Activated CD4-positive, CD25-positive, alpha-beta regulatory T cell (primary cell): ENCODE data around the gene ZBTB11.
"Not testable (repeated sequence)": the region's sequence is repeated elsewhere in the genome, so short reads cannot be mapped to it uniquely, and the experiment has no call there.

ENCODE experiments used
- DNase-seq, 4 experiments: peaks; one replicate each; lab custom pipeline; 2025; lab: John Stamatoyannopoulos, UW

ZBTB11 gene

DNA sequence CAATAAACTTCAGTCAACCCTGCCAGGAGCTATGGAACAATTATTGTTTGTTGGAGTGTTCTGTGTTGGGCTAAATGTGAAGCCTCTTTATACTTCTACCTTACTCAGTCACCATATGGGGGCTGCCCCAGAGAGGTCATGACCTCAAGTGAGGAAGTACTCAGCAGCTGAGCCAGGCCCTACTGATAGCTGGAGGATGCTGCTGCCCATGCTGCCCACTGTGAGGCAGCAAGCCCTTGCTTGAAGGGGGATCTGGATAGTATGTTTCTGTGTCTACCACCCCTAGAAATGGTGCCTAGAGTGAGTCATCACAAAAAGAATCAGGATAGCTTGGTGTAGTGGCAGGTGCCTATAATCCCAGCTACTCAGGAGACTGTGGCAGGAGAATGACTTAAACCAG lies 14.0 kb upstream of the ZBTB11 start:
- no peak for DNase-seq

DNA sequence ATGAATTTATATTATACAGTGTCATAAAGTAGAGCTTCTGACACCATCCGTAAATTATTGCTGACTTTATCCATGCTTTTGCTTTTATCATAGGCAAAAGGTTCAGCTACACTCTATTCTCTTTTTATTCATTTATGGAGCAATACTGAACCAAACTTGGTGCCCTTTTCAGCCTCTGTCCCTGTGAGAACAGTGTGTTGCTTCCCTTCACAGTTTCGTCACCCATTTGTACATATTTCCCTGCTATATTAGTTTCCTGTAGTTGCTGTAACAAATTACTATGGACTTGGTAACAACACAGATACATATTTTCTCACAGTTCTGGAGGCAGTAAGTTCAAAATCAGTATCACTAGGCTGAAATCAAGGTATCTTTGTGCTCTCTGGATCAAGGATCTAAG lies 12.4 kb upstream of the ZBTB11 start:
- DNase-seq: no peak

DNA sequence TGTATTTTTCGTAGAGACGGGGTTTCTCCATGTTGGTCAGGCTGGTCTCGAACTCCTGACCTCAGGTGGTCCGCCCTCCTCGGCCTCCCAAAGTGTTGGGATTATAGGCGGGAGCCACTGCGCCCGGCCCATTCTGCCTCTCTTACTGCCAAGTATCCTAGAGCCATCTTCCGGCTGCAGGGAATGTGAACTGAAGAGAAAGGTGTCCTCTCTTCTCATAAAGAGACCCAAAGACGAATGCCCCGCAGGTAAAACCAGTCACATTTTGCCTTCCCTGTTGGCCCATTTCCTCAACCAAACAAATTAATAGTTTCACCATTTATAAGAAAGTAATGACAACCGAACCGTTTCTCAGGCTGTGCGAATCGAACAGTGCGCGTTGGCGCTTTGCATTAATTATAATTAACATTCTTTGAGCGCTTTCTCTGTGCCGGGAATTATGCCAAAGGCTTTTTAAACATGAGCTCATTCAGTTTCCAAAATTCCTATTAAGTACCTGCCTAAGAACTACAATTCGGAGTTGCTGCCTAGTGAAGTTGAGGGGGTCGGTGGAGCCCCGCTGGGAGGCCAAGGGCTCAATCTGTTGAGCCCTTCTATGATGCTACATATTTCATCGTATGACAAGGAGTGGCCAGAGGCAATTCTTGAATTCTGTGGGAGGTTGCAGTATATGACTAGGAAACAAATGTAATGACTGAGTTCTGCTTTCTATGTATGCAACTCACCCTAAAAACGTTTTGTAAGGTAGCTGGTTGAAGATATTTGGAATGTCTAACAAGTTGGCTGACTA lies 10.4 kb upstream of the ZBTB11 start:
- DNase-seq: no peak

DNA sequence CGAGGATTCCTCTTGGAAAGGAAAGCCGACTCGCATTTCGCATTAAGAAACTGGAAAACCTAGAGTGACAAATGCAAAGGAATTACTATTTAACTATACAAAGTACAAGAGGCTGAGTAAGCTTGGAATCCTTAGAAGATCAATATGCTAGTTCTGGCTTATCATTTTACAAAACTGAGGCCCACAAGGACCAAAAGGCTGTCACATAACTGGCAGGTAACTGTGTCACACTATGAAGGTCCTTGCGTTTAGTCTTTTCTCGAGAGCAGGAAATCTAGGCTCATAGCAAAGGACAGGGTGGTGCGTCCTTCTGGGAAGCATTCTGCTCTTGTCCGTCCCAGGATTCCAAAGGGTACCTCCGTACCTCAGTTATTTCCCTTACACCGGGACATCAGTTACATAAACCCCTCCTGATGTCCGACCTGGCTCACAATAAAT lies 9.0 kb upstream of the ZBTB11 start:
- no peak for DNase-seq

DNA sequence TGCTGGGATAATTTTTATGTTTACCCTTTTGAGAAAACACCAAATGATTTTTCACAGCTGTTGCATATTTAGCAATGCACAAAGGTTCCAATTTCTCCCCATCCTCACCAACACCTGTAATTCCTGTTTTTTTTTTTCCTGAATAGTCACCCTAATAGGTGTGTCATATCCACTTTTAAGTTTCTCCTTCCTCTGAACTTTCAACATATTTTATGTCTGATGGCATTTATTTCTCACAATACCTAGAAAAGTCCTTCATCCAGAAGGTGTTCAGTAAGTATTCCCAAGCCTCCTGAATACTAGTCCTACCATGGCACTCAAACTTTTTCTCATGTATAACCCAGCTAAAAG lies 8.1 kb upstream of the ZBTB11 start:
- DNase-seq: no peak

DNA sequence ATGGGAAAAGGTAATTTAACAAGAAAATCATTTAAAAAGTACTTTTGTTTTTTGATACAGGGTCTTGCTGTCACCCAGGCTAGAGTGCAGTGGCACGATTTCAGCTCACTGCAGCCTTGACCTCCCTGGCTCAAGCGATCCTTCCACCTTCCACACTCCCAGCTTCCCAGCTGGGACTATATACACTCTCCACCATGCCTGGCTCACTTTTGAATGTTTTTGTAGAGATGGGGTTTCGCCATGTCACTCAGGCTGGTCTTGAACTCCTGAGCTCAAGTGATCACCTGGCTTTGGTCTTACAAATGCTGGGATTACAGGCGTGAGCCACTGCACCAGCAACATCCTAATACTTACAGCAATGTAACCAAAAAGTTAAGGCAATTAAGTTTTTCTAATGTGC lies 3.5 kb upstream of the ZBTB11 start:
- no peak for DNase-seq

DNA sequence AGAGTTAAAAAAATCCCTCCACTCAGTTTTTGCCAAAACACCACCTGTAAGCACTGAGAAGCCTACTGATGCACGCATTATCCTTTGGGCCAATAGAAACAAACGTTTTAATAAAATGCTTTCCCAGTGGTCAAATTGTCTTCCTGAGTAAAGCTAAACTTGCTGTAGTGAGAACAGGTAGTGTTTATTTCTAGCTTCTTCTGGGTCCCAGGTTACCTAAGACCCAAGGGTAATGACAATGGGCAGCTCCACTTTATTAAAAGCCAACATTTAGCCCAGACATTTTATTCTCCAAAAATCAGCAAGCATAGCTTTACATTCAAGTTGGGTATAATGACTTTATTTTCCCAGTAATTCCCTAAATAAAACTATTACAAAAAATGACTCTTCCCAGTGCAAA lies 1.9 kb upstream of the ZBTB11 start:
- DNase-seq: not testable (repeated sequence)

DNA sequence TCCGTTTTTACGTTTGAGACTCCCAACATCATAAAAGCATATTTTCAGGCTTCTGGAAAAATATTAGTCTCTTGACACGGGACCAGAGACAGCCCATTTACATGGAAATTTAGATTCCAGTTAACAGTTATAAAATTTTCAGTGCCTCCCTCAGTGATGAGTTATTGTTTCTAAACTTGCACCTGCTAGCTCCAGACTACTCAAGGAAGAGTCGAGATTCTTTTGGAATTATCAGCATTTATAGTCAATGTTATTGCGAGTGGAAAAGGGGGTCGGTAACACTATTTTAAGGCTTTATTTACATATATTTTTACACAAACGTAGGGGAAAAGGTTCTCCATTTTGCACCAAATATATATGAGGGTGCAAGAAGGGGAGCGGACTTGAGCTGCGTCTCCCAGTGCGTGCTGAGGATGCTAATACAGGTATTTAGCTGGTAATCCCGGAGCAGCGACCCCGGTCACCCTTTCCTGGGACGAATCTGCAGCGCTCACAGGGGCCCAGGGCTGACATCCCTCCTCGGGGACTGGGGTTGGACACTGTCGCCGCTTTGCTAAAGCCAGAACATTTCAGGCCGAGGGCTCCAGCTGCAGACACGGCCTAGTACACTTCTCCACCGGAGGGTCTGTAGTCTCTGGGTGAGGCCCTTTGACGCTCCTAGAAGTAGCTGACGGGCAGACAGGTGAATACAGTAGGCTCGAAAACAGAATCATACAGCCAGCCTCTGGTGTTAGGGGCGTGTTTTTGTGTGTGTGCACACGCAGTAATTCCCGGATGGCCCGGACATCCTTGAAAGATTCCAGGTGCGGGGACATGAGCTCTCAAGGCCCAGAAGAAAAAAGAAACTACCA lies 729 bp upstream of the ZBTB11 start:
- no peak for DNase-seq

DNA sequence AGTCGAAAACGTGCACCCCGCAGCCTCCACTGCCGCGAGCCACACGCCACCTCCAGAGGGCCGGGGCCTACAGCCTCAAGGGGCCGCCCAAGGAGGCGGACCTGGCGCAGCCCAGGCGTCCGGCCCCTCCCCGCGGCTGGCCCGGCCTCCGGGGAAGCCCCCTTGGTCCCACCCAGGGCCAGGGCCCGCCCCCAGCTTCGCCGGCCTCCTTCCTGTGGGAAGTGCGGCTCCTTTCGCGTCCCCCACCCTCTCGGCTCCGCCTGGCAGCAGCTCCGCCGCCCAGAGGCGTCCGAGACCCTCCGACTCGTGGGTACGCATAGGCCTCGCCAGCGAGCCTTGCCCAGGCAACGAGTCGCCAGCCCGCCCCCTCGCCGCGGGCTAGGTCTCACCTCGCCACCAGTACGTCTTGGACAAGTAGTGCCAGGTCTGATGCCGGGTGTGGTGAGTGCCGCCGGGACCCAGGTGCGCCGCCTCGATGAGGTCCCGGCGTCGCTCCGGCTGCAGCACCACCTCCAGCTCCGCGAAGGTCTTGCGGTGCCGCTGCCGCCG lies 642 bp downstream of the ZBTB11 start:
- DNase-seq: no peak

DNA sequence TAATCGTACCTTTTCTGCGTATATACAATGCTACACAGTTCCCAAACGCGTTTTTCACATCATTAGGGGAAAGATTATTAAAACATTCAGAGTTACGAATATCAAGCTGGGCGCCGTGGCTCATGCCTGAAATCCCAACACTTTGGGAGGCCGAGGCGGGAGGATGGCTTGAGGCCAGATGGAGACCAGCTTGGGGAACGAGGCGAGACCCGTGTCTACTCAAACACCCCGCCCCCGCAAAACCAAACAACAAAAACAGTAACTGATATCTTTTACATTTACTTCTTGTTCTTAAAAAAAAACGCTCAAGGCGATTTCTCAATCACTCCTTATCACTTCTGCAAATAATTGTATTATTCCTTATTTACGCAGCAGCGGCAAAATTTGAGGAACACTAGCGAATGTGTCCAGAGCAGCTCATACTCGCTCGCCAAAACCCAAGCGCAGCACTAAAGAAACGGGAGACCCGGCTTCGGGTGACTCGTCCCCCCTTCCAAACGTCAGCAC lies 1.2 kb downstream of the ZBTB11 start:
- no peak for DNase-seq

DNA sequence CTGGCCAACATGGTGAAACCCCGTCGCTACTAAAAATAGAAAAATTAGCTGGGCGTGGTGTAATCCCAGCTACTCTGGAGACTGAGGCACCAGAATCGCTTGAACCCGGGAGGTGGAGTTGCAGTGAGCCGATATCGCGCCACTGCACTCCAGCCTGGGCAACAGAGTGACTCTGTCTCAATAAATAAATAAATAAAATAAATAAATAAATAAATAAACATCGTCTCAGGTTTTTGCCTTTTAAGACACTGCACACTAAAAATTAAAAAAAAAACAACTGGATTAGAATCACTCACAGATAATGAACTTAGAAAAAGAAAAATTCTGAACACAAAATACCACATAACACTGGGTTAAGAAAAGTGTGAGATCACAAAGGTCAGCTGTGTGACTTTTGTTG lies 2.4 kb downstream of the ZBTB11 start:
- no peak for DNase-seq

DNA sequence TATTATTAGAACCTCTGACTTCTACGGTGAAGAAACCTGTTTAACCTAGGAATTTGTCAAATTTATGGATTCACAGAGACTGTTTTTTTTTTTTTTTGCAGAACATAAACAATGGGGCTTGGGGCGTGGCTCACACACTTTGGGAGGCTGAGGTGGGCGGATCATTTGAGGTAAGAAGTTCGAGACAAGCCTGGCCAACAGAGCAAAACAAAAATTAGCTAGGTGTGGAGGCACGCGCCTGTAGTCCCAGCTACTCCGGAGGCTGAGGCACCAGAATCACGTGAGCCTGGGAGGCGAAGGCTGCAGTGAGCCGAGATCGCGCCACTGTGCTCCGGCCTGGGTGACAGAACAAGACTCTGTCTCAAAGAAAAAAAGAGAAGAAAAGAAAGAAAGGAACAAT lies 3.0 kb downstream of the ZBTB11 start:
- DNase-seq: no peak

DNA sequence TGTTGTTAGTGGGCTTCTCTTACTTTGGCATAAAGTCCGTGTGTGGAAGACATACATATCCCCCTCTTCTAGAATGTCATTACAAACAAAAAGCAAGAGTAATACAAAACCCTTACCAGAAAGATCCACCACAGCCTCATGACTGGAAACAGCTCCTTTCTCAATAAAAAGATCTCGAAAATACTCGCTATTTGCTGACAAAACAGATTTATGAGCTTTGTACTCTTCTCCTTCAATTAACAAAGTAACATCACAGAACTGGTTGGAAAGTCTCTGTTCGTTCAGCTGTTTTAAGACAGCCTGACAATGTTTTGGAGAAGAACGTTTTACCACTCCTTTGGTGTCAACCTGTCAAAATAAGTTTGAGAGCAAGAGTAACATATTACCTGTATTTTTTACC lies 5.9 kb downstream of the ZBTB11 start:
- no peak for DNase-seq

DNA sequence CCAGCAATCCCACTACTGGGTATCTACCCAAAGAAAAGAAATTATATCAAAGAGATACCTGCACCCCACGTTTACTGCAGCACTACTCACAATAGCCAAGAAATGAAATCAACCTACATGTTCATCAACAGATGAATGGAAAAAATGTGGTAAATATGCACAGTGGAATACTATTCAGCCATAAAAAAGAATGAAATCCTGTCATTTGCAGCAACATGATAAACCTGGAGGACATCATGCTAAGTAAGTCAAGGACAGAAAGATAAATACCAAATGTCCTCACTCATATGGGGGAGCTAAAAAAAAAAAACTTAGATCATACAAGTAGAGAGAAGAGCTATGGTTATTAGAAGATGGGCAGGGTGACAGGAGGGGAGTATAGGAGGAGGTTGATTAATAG lies 9.1 kb downstream of the ZBTB11 start:
- no peak for DNase-seq

DNA sequence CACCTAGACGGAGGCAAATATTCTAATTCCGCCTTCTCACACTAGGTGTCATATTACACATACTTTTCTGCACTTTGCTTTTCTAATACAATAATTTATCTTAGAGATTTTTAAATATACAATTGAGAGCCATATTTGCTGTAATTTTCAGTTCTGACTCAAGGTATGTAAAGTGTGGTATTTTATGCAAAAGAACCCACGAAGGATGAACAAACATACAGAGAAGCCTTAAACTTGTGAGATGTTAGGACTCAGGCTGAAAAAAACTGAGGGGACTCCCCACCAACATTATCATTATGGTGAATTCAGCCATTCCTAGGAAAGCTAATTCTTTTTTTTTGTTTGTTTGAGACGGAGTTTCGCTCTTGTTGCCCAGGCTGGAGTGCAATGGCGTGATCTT lies 9.6 kb downstream of the ZBTB11 start:
- no peak for DNase-seq

DNA sequence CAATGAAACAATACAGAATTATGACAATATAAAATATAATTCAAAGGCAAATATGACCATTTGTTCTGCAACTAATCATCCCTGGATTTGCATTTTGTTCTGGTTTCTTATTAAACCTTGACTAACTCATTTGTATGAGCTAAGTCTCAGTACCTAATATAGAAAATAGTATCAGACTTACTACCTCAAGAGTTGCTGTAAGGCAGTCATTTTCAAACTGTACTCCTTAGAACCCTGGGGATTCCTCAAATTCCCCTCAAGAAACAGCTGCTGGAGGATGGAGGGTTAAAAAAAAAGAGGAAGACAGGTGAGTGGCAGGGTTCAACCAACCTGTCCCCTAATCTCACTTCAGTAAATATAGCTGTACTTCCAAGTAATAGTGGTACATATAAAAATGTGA lies 11.1 kb downstream of the ZBTB11 start:
- DNase-seq: no peak

DNA sequence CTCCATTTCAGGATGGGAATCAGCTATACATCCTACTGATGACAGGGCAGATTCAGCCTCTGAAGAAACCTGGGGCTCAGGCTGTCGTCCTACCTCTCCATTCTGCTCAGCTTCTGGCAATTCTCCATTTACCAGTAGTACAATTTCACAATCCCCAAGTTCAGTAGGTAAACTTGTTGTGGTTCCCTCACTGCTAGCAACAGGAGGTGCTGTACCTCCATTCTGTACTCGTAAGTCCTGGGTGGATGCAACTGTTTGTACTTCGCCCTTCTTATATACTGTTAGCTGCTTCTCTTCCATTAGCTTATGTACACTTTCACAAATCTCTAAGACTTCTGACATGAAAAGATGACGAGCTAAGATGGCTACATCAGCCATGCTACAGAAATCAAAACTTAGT lies 11.6 kb downstream of the ZBTB11 start:
- no peak for DNase-seq

DNA sequence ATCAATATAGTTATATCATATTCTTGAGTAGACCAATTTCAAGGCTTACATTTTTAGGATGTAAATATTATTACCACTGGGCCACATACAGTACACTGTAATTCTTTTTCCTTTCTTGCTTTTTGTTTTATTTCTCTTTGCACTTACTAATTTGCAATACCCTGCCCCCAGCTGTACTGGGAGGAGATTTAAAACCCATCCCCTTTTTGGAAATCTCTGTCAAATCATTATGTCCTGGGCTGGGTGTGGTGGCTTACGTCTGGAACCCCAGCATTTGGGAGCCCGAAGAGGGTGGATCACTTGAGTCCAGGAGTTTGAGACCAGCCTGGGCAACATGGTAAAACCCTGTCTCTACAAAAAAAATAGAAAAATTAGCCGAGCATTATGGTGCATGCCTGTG lies 16.2 kb downstream of the ZBTB11 start:
- no peak for DNase-seq

DNA sequence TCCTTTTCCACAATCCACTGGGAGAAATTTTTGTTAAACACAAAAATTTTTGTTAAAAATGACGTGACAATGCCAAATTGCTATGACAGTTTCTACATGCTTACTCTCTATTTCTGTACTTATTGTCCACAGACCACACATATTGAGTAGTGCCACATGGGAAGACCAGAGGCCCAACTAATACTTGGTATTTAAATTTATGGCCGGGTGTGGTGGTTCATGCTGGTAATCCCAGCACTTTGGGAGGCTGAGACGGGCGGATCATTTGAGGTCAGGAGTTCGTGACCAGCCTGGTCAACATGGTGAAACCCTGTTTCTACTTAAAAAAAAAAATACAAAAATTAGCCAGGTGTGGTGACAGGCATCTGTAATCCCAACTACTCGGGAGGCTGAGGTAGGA lies 20.3 kb downstream of the ZBTB11 start:
- DNase-seq: no peak

DNA sequence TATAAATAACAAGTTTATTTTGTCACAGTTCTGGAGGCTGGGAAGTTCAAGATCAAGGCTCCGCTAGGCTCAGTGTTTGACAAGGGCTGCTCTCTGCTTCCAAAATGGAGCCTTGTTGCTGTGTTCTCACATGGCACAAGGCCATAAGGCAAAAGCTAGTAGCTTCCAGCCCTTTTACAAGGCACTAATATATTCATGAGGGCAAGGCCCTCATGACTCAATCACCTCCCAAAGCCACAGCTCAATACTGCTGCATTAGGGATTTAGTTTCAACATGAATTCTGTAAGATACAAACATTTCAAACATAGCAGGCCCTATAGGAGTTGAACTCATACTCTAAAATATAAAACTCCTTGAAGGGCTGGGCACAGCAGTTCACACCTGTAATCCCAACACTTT lies 30.2 kb downstream of the ZBTB11 start:
- no peak for DNase-seq

DNA sequence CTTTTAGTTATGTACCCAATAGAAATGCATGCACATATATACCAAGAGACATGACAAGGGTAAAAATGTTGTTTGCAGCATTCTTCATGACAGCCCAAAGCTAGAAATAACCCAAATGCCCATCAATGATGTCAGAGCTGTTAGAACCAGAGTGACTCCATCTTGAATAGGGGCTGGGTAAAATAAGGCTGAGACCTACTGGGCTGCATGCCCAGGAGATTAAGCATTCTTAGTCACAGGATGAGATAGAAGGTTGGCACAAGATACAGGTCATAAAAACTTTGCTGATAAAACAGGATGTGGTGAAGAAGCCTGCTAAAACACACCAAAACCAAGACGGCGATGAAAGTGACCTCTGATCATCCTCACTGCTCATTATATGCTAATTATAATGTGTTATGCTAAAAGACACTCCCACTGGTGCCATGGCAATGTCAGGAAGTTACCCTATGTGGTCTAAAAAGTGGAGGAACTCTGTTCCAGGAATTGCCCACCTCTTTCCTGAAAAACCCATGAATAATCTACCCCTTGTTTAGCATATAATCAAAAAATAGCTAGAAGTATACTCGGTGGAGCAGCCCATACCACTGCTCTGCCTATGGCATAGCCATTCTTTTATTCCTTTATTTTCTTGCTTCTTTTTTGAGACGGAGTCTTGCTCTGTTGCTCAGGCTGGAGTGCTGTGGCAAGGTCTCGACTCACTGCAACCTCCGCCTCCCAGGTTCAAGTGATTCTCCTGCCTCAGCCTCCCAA lies 32.9 kb downstream of the ZBTB11 start:
- peak in 1 of 4 experiments; percentile 3 for DNase-seq
